ENCODE measurements around the gene STAMBP. TPM values are rescaled to one million over a fixed set of nuclear protein-coding genes. Genes with fewer than 3 reads are reported as not detected.

Gene STAMBP
- total and polyA plus RNA-seq, 2 of the 13 experiments (the other 11 are each of a cell fraction or from before 2014, with no cell fraction given) = 49.6 to 53.2 TPM

DNA sequence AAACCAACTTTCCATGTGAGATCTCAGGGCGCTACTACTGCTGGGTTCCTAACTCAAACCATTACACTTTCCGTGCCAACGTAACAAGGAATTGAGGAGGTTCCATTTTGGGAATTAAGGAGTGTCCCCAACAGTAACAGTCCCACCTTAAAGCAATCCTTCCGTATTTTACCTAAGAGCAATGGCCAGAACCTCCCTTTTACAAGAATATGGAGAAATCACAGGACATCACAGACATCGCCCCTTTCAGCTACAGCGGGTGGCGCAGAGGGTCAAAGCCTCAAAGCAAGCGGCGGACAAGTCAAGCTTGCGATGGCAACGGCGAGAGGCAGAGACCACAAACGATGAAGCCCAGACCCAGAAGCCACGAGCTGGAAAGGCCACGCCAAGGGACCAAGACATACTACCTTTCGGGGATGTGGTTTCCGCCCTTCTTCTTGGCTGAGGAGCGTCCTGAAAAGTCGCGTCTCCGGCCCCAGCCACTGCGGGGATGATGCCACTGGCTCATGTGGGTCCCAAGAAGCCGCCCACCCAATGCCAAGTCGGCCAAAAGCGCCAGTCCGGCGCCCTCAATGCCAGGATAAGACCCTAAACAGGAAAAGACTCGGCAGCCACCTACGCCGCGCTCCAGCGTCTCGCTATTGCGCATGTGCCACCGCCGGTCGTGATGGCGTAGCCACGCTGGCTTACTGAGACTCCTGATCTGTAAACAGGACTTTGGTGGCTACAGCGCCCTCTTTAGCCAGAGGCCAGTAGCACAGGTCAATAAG, 49.1 kb upstream of the STAMBP start, which contains the start of gene DUSP11 (continued):
- no peak for TF ChIP-seq ZFAT (CRISPR knock-in tag; conservative IDR thresholded peaks at IDR 0.05)
- TF ChIP-seq ZNF766 (CRISPR knock-in tag; IDR thresholded peaks at IDR 0.05; ENCODE audit: borderline replicate concordance) = peak; percentile 89
- peak; percentile 93 for TF ChIP-seq ZNF605 (CRISPR knock-in tag; IDR thresholded peaks at IDR 0.05)
- peak; percentile 78 for TF ChIP-seq ZNF772 (CRISPR knock-in tag; IDR thresholded peaks at IDR 0.05)
- no peak; the same call in 1 of the 2 replicates for TF ChIP-seq PHF21A (CRISPR knock-in tag; IDR thresholded peaks at IDR 0.05)
- TF ChIP-seq, protein P1, sequence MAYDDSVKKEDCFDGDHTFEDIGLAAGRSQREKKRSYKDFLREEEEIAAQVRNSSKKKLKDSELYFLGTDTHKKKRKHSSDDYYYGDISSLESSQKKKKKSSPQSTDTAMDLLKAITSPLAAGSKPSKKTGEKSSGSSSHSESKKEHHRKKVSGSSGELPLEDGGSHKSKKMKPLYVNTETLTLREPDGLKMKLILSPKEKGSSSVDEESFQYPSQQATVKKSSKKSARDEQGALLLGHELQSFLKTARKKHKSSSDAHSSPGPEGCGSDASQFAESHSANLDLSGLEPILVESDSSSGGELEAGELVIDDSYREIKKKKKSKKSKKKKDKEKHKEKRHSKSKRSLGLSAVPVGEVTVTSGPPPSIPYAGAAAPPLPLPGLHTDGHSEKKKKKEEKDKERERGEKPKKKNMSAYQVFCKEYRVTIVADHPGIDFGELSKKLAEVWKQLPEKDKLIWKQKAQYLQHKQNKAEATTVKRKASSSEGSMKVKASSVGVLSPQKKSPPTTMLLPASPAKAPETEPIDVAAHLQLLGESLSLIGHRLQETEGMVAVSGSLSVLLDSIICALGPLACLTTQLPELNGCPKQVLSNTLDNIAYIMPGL (CRISPR knock-in tag; IDR thresholded peaks at IDR 0.05; ENCODE audit: borderline replicate concordance in 1 of 2, low read depth in 1 of 2) = peak; percentile 99
- TF ChIP-seq MTA3 (CRISPR knock-in tag; IDR thresholded peaks at IDR 0.05) = peak; percentile 69; the same call in 1 of the 2 replicates
- peak; percentile 9; the same call in 1 of the 2 replicates for TF ChIP-seq SATB2 (CRISPR knock-in tag; IDR thresholded peaks at IDR 0.05)
- TF ChIP-seq, protein P2, sequence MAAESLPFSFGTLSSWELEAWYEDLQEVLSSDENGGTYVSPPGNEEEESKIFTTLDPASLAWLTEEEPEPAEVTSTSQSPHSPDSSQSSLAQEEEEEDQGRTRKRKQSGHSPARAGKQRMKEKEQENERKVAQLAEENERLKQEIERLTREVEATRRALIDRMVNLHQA (CRISPR knock-in tag; IDR thresholded peaks at IDR 0.05) = no peak
- TF ChIP-seq, protein P3, sequence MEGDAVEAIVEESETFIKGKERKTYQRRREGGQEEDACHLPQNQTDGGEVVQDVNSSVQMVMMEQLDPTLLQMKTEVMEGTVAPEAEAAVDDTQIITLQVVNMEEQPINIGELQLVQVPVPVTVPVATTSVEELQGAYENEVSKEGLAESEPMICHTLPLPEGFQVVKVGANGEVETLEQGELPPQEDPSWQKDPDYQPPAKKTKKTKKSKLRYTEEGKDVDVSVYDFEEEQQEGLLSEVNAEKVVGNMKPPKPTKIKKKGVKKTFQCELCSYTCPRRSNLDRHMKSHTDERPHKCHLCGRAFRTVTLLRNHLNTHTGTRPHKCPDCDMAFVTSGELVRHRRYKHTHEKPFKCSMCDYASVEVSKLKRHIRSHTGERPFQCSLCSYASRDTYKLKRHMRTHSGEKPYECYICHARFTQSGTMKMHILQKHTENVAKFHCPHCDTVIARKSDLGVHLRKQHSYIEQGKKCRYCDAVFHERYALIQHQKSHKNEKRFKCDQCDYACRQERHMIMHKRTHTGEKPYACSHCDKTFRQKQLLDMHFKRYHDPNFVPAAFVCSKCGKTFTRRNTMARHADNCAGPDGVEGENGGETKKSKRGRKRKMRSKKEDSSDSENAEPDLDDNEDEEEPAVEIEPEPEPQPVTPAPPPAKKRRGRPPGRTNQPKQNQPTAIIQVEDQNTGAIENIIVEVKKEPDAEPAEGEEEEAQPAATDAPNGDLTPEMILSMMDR (CRISPR knock-in tag; IDR thresholded peaks at IDR 0.05) = peak; percentile 97
- TF ChIP-seq, protein P4, sequence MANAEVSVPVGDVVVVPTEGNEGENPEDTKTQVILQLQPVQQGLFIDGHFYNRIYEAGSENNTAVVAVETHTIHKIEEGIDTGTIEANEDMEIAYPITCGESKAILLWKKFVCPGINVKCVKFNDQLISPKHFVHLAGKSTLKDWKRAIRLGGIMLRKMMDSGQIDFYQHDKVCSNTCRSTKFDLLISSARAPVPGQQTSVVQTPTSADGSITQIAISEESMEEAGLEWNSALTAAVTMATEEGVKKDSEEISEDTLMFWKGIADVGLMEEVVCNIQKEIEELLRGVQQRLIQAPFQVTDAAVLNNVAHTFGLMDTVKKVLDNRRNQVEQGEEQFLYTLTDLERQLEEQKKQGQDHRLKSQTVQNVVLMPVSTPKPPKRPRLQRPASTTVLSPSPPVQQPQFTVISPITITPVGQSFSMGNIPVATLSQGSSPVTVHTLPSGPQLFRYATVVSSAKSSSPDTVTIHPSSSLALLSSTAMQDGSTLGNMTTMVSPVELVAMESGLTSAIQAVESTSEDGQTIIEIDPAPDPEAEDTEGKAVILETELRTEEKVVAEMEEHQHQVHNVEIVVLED (CRISPR knock-in tag; IDR thresholded peaks at IDR 0.05; ENCODE audit: borderline replicate concordance) = peak; percentile 97
- peak; percentile 89 for TF ChIP-seq YEATS4 (CRISPR knock-in tag; IDR thresholded peaks at IDR 0.05; ENCODE audit: borderline replicate concordance)
- no peak for TF ChIP-seq HHEX (CRISPR knock-in tag; IDR thresholded peaks at IDR 0.05)
- TF ChIP-seq ZNF460 (CRISPR knock-in tag; IDR thresholded peaks at IDR 0.05; ENCODE audit: borderline replicate concordance) = no peak; the same call in 1 of the 2 replicates
- TF ChIP-seq, protein P5, sequence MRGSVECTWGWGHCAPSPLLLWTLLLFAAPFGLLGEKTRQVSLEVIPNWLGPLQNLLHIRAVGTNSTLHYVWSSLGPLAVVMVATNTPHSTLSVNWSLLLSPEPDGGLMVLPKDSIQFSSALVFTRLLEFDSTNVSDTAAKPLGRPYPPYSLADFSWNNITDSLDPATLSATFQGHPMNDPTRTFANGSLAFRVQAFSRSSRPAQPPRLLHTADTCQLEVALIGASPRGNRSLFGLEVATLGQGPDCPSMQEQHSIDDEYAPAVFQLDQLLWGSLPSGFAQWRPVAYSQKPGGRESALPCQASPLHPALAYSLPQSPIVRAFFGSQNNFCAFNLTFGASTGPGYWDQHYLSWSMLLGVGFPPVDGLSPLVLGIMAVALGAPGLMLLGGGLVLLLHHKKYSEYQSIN (CRISPR knock-in tag; IDR thresholded peaks at IDR 0.05; ENCODE audit: borderline replicate concordance) = no peak
- TF ChIP-seq PPARG (CRISPR knock-in tag; conservative IDR thresholded peaks at IDR 0.05) = peak; percentile 55
- TF ChIP-seq SIN3A (IDR thresholded peaks at IDR 0.05; ENCODE audit: borderline replicate concordance, low read depth, low read length) = peak; percentile 90
- TF ChIP-seq, protein P6, sequence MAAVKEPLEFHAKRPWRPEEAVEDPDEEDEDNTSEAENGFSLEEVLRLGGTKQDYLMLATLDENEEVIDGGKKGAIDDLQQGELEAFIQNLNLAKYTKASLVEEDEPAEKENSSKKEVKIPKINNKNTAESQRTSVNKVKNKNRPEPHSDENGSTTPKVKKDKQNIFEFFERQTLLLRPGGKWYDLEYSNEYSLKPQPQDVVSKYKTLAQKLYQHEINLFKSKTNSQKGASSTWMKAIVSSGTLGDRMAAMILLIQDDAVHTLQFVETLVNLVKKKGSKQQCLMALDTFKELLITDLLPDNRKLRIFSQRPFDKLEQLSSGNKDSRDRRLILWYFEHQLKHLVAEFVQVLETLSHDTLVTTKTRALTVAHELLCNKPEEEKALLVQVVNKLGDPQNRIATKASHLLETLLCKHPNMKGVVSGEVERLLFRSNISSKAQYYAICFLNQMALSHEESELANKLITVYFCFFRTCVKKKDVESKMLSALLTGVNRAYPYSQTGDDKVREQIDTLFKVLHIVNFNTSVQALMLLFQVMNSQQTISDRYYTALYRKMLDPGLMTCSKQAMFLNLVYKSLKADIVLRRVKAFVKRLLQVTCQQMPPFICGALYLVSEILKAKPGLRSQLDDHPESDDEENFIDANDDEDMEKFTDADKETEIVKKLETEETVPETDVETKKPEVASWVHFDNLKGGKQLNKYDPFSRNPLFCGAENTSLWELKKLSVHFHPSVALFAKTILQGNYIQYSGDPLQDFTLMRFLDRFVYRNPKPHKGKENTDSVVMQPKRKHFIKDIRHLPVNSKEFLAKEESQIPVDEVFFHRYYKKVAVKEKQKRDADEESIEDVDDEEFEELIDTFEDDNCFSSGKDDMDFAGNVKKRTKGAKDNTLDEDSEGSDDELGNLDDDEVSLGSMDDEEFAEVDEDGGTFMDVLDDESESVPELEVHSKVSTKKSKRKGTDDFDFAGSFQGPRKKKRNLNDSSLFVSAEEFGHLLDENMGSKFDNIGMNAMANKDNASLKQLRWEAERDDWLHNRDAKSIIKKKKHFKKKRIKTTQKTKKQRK (IDR thresholded peaks at IDR 0.05; ENCODE audit: low read length) = no peak
- no peak for TF ChIP-seq KLF11 (CRISPR knock-in tag; IDR thresholded peaks at IDR 0.05)
